ENCODE measurements around the gene GSTA2. TPM values are rescaled to one million over a fixed set of nuclear protein-coding genes. Genes with fewer than 3 reads are reported as not detected.
"Not testable (repeated sequence)": the region's sequence is repeated elsewhere in the genome, so short reads cannot be mapped to it uniquely, and the experiment has no call there.

GSTA2 gene
- polyA plus RNA-seq, 1 donor from 2014 or later, result not detected

- H3K9me3 ChIP-seq (ENCODE audit: low read length), result peaks cover 4% of the 10 kb centered on the region
- H3K79me2 ChIP-seq (replicated peaks; ENCODE audit: insufficient read depth, low read length), result no peaks in the 10 kb centered on the region
- H3F3A ChIP-seq (ENCODE audit: insufficient read depth, low read length, poor library complexity, severe bottlenecking), result no peaks in the 10 kb centered on the region
- H3K4me3 ChIP-seq (ENCODE audit: low read length), result no peak overlapping the region
- H3K36me3 ChIP-seq (ENCODE audit: insufficient read depth, low read length), result no peaks in the 10 kb centered on the region
- no peaks in the 10 kb centered on the region for H3K27me3 ChIP-seq (ENCODE audit: insufficient read depth, low read depth, low read length)
- H3K9ac ChIP-seq (ENCODE audit: low read length), result no peak overlapping the region
- no peak overlapping the region for H3K4me2 ChIP-seq (ENCODE audit: low read length)
- H4K20me1 ChIP-seq (ENCODE audit: insufficient read depth), result no peaks in the 10 kb centered on the region
- no peaks in the 10 kb centered on the region for H3K9me2 ChIP-seq (ENCODE audit: insufficient read depth, low read length)
- H2AFZ ChIP-seq (ENCODE audit: low read depth, low read length), result no peak overlapping the region
- TF ChIP-seq TAF1 (IDR thresholded peaks at IDR 0.05; ENCODE audit: low read depth) (no peak), EZH2 (IDR thresholded peaks at IDR 0.05; ENCODE audit: borderline replicate concordance, insufficient read depth, low read length, poor library complexity, severe bottlenecking) (no peak), POLR2AphosphoS5 (IDR thresholded peaks at IDR 0.05) (no peak), RAD21 (conservative IDR thresholded peaks at IDR 0.05) (no peak), SMC3 (conservative IDR thresholded peaks at IDR 0.05; ENCODE audit: poor library complexity) (no peak)
- no peak overlapping the region for H3K27ac ChIP-seq (ENCODE audit: low read length)
Observed at GRCh38 chr6:52706001-52706400, 57.3 kb downstream of the GSTA2 start.

GRCh38 chr6:52704781-52705502 lies 58.3 kb downstream of the GSTA2 start:
- not testable (repeated sequence) for H3K36me3 ChIP-seq (ENCODE audit: insufficient read depth, low read length); H2AFZ ChIP-seq (ENCODE audit: low read depth, low read length); H3K27ac ChIP-seq (ENCODE audit: low read length); H3K27me3 ChIP-seq (ENCODE audit: insufficient read depth, low read depth, low read length); H3F3A ChIP-seq (ENCODE audit: insufficient read depth, low read length, poor library complexity, severe bottlenecking); H3K4me3 ChIP-seq (ENCODE audit: low read length); H3K79me2 ChIP-seq (replicated peaks; ENCODE audit: insufficient read depth, low read length); H4K20me1 ChIP-seq (ENCODE audit: insufficient read depth); H3K9me3 ChIP-seq (ENCODE audit: low read length); H3K9ac ChIP-seq (ENCODE audit: low read length); H3K4me2 ChIP-seq (ENCODE audit: low read length); H3K9me2 ChIP-seq (ENCODE audit: insufficient read depth, low read length)

- no peaks in the 10 kb centered on the region for H3F3A ChIP-seq (ENCODE audit: insufficient read depth, low read length, poor library complexity, severe bottlenecking)
- TF ChIP-seq POLR2AphosphoS5 (IDR thresholded peaks at IDR 0.05), result no peak
- TF ChIP-seq TAF1 (IDR thresholded peaks at IDR 0.05; ENCODE audit: low read depth), result no peak
- no peak for TF ChIP-seq MXI1 (conservative IDR thresholded peaks at IDR 0.05; ENCODE audit: poor library complexity, severe bottlenecking)
- TF ChIP-seq EP300 (conservative IDR thresholded peaks at IDR 0.05; ENCODE audit: poor library complexity, severe bottlenecking), result no peak
- no peak for TF ChIP-seq SMC3 (conservative IDR thresholded peaks at IDR 0.05; ENCODE audit: poor library complexity)
- TF ChIP-seq CTCF (IDR thresholded peaks at IDR 0.05; ENCODE audit: poor library complexity, severe bottlenecking), result no peak
- no peak for TF ChIP-seq EZH2 (IDR thresholded peaks at IDR 0.05; ENCODE audit: borderline replicate concordance, insufficient read depth, low read length, poor library complexity, severe bottlenecking)
- no peak for TF ChIP-seq REST (IDR thresholded peaks at IDR 0.05; ENCODE audit: borderline replicate concordance)
- TF ChIP-seq RAD21 (conservative IDR thresholded peaks at IDR 0.05), result no peak
- H4K20me1 ChIP-seq (ENCODE audit: insufficient read depth), result no peaks in the 10 kb centered on the region
- peaks cover 4% of the 10 kb centered on the region for H3K9me3 ChIP-seq (ENCODE audit: low read length)
- no peaks in the 10 kb centered on the region for H3K36me3 ChIP-seq (ENCODE audit: insufficient read depth, low read length)
- no peak overlapping the region for H3K4me2 ChIP-seq (ENCODE audit: low read length)
- H3K9me2 ChIP-seq (ENCODE audit: insufficient read depth, low read length), result no peaks in the 10 kb centered on the region
- no peak overlapping the region for H2AFZ ChIP-seq (ENCODE audit: low read depth, low read length)
- no peak overlapping the region for H3K4me3 ChIP-seq (ENCODE audit: low read length)
- no peaks in the 10 kb centered on the region for H3K79me2 ChIP-seq (replicated peaks; ENCODE audit: insufficient read depth, low read length)
- no peaks in the 10 kb centered on the region for H3K27me3 ChIP-seq (ENCODE audit: insufficient read depth, low read depth, low read length)
- H3K27ac ChIP-seq (ENCODE audit: low read length), result no peak overlapping the region
- H3K9ac ChIP-seq (ENCODE audit: low read length), result no peak overlapping the region
Observed at GRCh38 chr6:52704060-52704459, 59.2 kb downstream of the GSTA2 start.

Measured in neural cell (in vitro differentiated cells).